CD4-positive, alpha-beta T cell (primary cell): Measurements from ENCODE around the gene MIOS. TPM values are rescaled to one million over a fixed set of nuclear protein-coding genes. Genes with fewer than 3 reads are reported as not detected.
"Not testable (repeated sequence)": the region's sequence is repeated elsewhere in the genome, so short reads cannot be mapped to it uniquely, and the experiment has no call there.

Source experiments
- ATAC-seq: fragments of 200-7000 bp; cut with Tn5 transposase; one replicate; pipeline ENCODE4 v1.10.0; 2022; ENCODE audit warnings: mild to moderate bottlenecking; ENCODE audit not compliant: poor library complexity
- CTCF ChIA-PET: fragments of 350-600 bp; sonication (Branson Sonifier 250); formaldehyde crosslinking; loops from one replicate; lab custom pipeline; 2021; ENCODE audit warnings: antibody characterized with exemption, inconsistent platforms; lab: Charles Lee
- POLR2A ChIA-PET: fragments of 350-600 bp; sonication (Branson Sonifier 250); formaldehyde crosslinking; loops from one replicate; lab custom pipeline; 2021; ENCODE audit warnings: antibody characterized with exemption, inconsistent platforms; lab: Charles Lee
- DNase-seq, 14 experiments: peaks; one replicate each; pipeline ENCODE4 v3.0.0-alpha.2; 2013 to 2020; ENCODE audit warnings: mixed read lengths in 2 of 14
- H3K27ac ChIP-seq, 2 donors: one replicate each; pipeline versions ENCODE4 v1.5.1 to v1.7.0; 2013; ENCODE audit warnings: low read length in 2 of 2, low read depth in 1 of 2, mild to moderate bottlenecking in 1 of 2
- H3K27me3 ChIP-seq, 2 experiments: 1 replicate in 1 of 2; 2 replicates in 1 of 2; pipeline versions ENCODE4 v1.6.1 to v1.7.0; 2013; ENCODE audit warnings: low read length in 2 of 2, control low read depth in 1 of 2, mild to moderate bottlenecking in 1 of 2, moderate library complexity in 1 of 2; ENCODE audit not compliant: insufficient read depth in 2 of 2, control insufficient read depth in 1 of 2
- H3K36me3 ChIP-seq: one replicate; pipeline ENCODE4 v1.6.1; 2013; ENCODE audit warnings: low read length, control low read depth; ENCODE audit not compliant: insufficient read depth
- H3K4me1 ChIP-seq: one replicate; pipeline ENCODE4 v1.6.1; 2013; ENCODE audit warnings: low read length, control low read depth; ENCODE audit not compliant: insufficient read depth
- H3K4me3 ChIP-seq: one replicate; pipeline ENCODE4 v1.5.1; 2013; ENCODE audit warnings: mild to moderate bottlenecking, low read length, moderate library complexity
- H3K9me3 ChIP-seq, 2 experiments: 1 replicate in 1 of 2; 2 replicates in 1 of 2; pipeline versions ENCODE4 v1.6.1 to v1.7.0; 2013; ENCODE audit warnings: low read length in 2 of 2, mild to moderate bottlenecking in 2 of 2, control low read depth in 1 of 2, moderate library complexity in 1 of 2; ENCODE audit not compliant: control insufficient read depth in 1 of 2, insufficient read depth in 1 of 2
- H3K27ac Mint-ChIP-seq: one replicate; pipeline ENCODE4 v1.8.0; 2020; ENCODE audit warnings: mixed read lengths
- H3K27me3 Mint-ChIP-seq: one replicate; pipeline ENCODE4 v1.8.0; 2021; ENCODE audit warnings: mixed read lengths
- H3K36me3 Mint-ChIP-seq: one replicate; pipeline ENCODE4 v1.8.0; 2021; ENCODE audit warnings: low read depth, mixed read lengths
- H3K4me1 Mint-ChIP-seq: one replicate; pipeline ENCODE4 v1.8.0; 2021; ENCODE audit warnings: low read depth, mixed read lengths
- H3K4me3 Mint-ChIP-seq: one replicate; pipeline ENCODE4 v1.8.0; 2020; ENCODE audit warnings: mild to moderate bottlenecking, mixed read lengths
- H3K9me3 Mint-ChIP-seq: one replicate; pipeline ENCODE4 v1.8.0; 2020; ENCODE audit warnings: mixed read lengths
- intact Hi-C, 2 experiments: fragments of 100-400 bp; cut with DNase I in 1 of 2; cut with micrococcal nuclease in 1 of 2; formaldehyde crosslinking; loops; one replicate each; pipeline versions ENCODE4 v1.15.1 to v1.9.0; 2023 to 2025; cut with DNase I, micrococcal nuclease
- total RNA-seq, 174 experiments: library from RNA in 2 of 174; stranded (reverse) in 2 of 174; gene quantifications; one replicate each; pipeline ENCODE4 v1.2.3 and lab custom pipeline; 2021 to 2026
- TF ChIP-seq, protein P1 (sequence below): fragments of 200-600 bp; IDR thresholded peaks from one replicate; pipeline ENCODE4 v1.8.0; 2022; ENCODE audit warnings: antibody characterized with exemption, mild to moderate bottlenecking

The MIOS gene
- total RNA-seq, 2 experiments from 2014 or later = 30.8 to 33.3 TPM

DNA sequence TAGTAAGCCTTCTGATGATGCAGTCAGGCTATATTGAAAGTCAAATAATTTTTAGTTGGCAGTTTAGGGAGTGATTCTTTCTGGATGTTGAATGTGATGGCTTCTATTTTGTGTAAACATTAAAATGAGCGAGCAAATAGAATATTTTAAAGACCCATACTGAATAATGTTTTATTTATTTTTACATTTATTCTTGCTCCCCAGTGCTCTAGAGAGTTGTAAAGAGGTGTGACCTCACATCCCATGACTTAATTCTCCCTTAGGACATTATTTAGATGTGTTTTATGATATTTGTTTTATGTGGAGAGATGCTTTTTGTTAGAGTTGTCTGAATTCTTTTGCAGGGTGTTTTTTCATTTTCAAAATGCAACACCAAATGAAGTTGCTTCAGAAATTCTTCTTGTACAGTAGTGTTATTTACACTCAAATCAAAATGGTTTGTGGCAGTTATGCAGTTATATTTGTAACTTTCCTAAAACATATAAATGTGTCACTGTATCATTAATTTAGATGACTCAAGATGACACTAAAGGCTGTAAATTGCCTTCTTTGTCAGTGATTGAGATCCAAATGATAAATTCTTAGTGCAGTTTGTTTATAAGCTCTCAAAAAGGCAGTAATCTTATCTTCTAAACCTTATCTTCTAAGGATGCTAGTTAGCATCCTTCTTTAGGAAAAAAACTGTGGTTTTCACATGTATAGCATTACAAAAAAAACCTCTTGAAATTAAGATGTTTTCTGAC is 86.3 kb downstream of the MIOS start:
- ATAC-seq (no peak), DNase-seq (no peak)
- no peaks in the 10 kb centered on the region for H3K9me3 Mint-ChIP-seq
- TF ChIP-seq, protein P1, sequence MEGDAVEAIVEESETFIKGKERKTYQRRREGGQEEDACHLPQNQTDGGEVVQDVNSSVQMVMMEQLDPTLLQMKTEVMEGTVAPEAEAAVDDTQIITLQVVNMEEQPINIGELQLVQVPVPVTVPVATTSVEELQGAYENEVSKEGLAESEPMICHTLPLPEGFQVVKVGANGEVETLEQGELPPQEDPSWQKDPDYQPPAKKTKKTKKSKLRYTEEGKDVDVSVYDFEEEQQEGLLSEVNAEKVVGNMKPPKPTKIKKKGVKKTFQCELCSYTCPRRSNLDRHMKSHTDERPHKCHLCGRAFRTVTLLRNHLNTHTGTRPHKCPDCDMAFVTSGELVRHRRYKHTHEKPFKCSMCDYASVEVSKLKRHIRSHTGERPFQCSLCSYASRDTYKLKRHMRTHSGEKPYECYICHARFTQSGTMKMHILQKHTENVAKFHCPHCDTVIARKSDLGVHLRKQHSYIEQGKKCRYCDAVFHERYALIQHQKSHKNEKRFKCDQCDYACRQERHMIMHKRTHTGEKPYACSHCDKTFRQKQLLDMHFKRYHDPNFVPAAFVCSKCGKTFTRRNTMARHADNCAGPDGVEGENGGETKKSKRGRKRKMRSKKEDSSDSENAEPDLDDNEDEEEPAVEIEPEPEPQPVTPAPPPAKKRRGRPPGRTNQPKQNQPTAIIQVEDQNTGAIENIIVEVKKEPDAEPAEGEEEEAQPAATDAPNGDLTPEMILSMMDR = no peak
- no peak overlapping the region for H3K27ac ChIP-seq
- no peaks in the 10 kb centered on the region for H3K27me3 Mint-ChIP-seq
- no peaks in the 10 kb centered on the region for H3K27me3 ChIP-seq
- H3K4me1 ChIP-seq = no peaks in the 10 kb centered on the region
- peaks cover 74% of the 10 kb centered on the region for H3K4me1 Mint-ChIP-seq
- intact Hi-C loops = no loop called here
- no peaks in the 10 kb centered on the region for H3K9me3 ChIP-seq
- no peak overlapping the region for H3K4me3 ChIP-seq
- H3K36me3 ChIP-seq = no peaks in the 10 kb centered on the region
- ChIA-PET CTCF (interaction anchor here (0.6 kb wide), 1 partner anchor 1321 kb away, joined by 3 read pairs; no protein-coding TSS in a partner anchor), POLR2A (interaction anchor here (1.0 to 1.4 kb wide), 2 partner anchors 12 to 13 kb away, joined by 3 to 4 read pairs; partner anchors contain the start of gene UMAD1)
- H3K27ac Mint-ChIP-seq = no peak overlapping the region
- peaks cover 27% of the 10 kb centered on the region for H3K36me3 Mint-ChIP-seq
- no peak overlapping the region for H3K4me3 Mint-ChIP-seq

DNA sequence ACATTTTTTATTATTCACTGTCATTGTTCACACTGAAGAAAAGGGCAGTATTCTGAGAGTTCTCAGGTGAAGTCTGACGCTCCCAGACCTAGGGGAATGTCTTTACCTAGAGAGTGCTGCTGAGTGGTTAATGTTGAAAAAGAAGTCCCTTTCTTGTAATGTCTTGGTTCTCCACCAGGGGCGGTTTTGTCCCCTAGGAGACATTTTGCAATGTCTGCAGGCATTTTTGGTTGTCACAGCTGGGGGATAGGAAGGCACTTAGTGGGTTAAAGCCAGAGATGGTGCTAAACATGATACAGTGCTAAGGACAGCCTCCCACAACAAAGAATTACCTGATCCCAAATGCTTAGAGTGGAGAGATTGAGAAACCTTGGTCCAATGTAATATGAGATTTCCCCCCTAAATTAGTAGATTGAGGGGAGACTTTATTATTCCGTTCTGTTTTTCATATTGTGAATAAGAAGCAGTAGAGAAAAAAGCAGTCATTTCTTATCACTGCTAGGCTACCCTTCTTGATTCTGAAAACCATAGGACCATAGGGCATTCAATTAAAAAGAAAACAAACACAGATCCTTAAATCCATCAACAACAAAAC is 87.0 kb downstream of the MIOS start:
- TF ChIP-seq, protein P1 = peak; percentile 49
- H3K27me3 Mint-ChIP-seq = no peaks in the 10 kb centered on the region
- no peak overlapping the region for H3K27ac ChIP-seq
- intact Hi-C loops = no loop called here
- no peak overlapping the region for H3K4me3 ChIP-seq
- DNase-seq (peak in 4 of 14 experiments; percentile 23 to 40 (median 28)), ATAC-seq (no peak)
- H3K9me3 Mint-ChIP-seq = no peaks in the 10 kb centered on the region
- no peaks in the 10 kb centered on the region for H3K9me3 ChIP-seq
- H3K36me3 ChIP-seq = no peaks in the 10 kb centered on the region
- no peaks in the 10 kb centered on the region for H3K27me3 ChIP-seq
- peaks cover 76% of the 10 kb centered on the region for H3K4me1 Mint-ChIP-seq
- H3K4me3 Mint-ChIP-seq = no peak overlapping the region
- no peaks in the 10 kb centered on the region for H3K4me1 ChIP-seq
- no peak overlapping the region for H3K27ac Mint-ChIP-seq
- H3K36me3 Mint-ChIP-seq = peaks cover 34% of the 10 kb centered on the region
- POLR2A ChIA-PET = no interaction called here
- CTCF ChIA-PET = interaction anchor here (1.1 kb wide), 1 partner anchor 45 kb away, joined by 4 read pairs; no protein-coding TSS in a partner anchor

DNA sequence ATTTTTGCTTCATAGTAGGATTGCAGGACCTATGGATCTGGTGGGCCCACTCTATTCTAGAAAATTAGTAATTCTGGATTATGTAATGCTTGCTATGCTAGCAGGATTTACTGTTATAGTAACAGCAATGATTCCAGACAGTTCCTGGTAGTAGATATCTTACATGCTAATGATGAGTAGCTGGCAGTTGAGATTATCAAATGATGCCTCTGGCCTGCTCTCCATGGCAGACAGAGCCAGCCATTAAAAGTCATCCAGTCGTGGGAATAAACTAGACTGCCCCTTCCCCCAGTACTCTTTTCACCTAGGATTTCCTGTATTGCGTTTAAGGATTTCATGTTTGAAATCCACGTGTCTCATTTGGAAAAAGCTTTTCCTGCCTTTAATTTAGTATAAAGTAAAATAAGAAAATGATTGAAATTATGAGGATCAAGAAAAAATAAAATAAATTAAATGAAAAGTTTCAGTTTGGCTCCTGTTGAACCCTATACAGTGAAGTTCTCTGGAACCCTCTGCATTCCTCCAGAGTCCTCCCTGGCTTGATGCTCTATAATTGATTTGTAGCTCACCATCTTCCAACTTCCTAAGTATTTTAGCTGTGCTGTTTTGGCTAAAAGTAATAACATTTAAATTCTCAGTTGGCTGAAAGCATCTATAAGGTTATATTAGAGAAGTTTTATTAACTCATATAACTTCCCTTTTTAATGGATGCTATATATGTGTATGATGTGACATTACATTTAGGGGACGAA is 88.5 kb downstream of the MIOS start:
- POLR2A ChIA-PET = no interaction called here
- Mint-ChIP-seq H3K36me3 (peaks cover 49% of the 10 kb centered on the region), H3K4me1 (peaks cover 76% of the 10 kb centered on the region), H3K27me3 (no peaks in the 10 kb centered on the region), H3K4me3 (no peak overlapping the region), H3K27ac (no peak overlapping the region), H3K9me3 (peaks cover 8% of the 10 kb centered on the region)
- no peak for DNase-seq
- no peaks in the 10 kb centered on the region for H3K4me1 ChIP-seq
- no peak overlapping the region for H3K27ac ChIP-seq
- TF ChIP-seq, protein P1 = no peak
- CTCF ChIA-PET = no interaction called here
- no peaks in the 10 kb centered on the region for H3K36me3 ChIP-seq
- ATAC-seq = no peak
- intact Hi-C loops = no loop called here
- H3K27me3 ChIP-seq = no peaks in the 10 kb centered on the region
- H3K4me3 ChIP-seq = no peak overlapping the region
- no peaks in the 10 kb centered on the region for H3K9me3 ChIP-seq

DNA sequence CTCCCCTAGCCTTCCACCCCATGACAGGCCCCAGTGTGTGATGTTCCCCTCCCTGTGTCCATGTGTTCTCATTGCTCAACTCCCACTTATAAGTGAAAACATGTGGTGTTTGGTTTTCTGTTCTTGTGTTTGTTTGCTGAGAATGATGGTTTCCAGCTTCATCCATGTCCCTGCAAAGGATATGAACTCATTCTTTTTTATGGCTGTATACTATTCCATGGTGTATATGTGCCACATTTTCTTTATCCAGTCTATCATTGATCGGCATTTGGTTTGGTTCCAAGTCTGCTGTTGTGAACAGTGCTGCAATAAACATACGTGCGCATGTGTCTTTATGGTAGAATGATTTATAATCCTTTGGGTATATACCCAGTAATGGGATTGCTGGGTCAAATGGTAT is 89.8 kb downstream of the MIOS start:
- H3K27ac Mint-ChIP-seq, DNase-seq, H3K27me3 Mint-ChIP-seq, H3K4me3 ChIP-seq, H3K4me3 Mint-ChIP-seq, H3K9me3 ChIP-seq, H3K9me3 Mint-ChIP-seq, CTCF ChIA-PET, ATAC-seq, H3K27me3 ChIP-seq, POLR2A ChIA-PET, H3K4me1 ChIP-seq, intact Hi-C loops, H3K36me3 ChIP-seq, H3K27ac ChIP-seq: not testable (repeated sequence)
- H3K4me1 Mint-ChIP-seq = peaks cover 78% of the 10 kb centered on the region
- H3K36me3 Mint-ChIP-seq = peaks cover 56% of the 10 kb centered on the region
